Mononuclear cell (primary cell): ENCODE results near the gene ZNF800. TPM values are rescaled to one million over a fixed set of nuclear protein-coding genes. Genes with fewer than 3 reads are reported as not detected.

Experiments
- H3K27me3 ChIP-seq: 2 replicates; pipeline ENCODE4 v1.6.0; 2011; ENCODE audit warnings: low read length, control low read depth; ENCODE audit not compliant: insufficient read depth
- H3K4me1 ChIP-seq: 2 replicates; pipeline ENCODE4 v1.5.1; 2011; ENCODE audit warnings: mild to moderate bottlenecking, low read length, control low read depth; ENCODE audit not compliant: insufficient read depth
- H3K4me3 ChIP-seq: 2 replicates; pipeline ENCODE4 v1.5.1; 2011; ENCODE audit warnings: mild to moderate bottlenecking, low read length, moderate library complexity
- H3K9me3 ChIP-seq: 2 replicates; pipeline ENCODE4 v1.5.1; 2011; ENCODE audit warnings: low read depth, mild to moderate bottlenecking, control low read depth, low read length
- total RNA-seq: library from RNA; depleted of rRNA; stranded (reverse); fragments of >200 nt; gene quantifications from one replicate; pipeline ENCODE4 v1.2.3, GENCODE V29; 2012

Gene ZNF800
- total RNA-seq, 1 donor, result 91.0 TPM

- peaks cover 9% of the 10 kb centered on the region for H3K27me3 ChIP-seq
- no peak overlapping the region for H3K4me3 ChIP-seq
- peaks cover 4% of the 10 kb centered on the region for H3K9me3 ChIP-seq
- peaks cover 6% of the 10 kb centered on the region for H3K4me1 ChIP-seq
These were observed 44.8 kb downstream of the ZNF800 start for GRCh38 chr7:127347567-127348246.

GRCh38 chr7:127346575-127347256, 45.8 kb downstream of the ZNF800 start:
- Histone ChIP-seq H3K27me3 (peaks cover 9% of the 10 kb centered on the region), H3K4me3 (no peak overlapping the region), H3K9me3 (peaks cover 10% of the 10 kb centered on the region), H3K4me1 (peaks cover 6% of the 10 kb centered on the region)

- peaks cover 10% of the 10 kb centered on the region for H3K9me3 ChIP-seq
- H3K4me1 ChIP-seq, result peaks cover 3% of the 10 kb centered on the region
- H3K4me3 ChIP-seq, result no peak overlapping the region
- H3K27me3 ChIP-seq, result peaks cover 5% of the 10 kb centered on the region
These were observed 49.9 kb downstream of the ZNF800 start for GRCh38 chr7:127342596-127342995.

GRCh38 chr7:127338122-127338521, 54.4 kb downstream of the ZNF800 start:
- H3K4me1 ChIP-seq, result no peaks in the 10 kb centered on the region
- peaks cover 4% of the 10 kb centered on the region for H3K27me3 ChIP-seq
- H3K4me3 ChIP-seq, result no peak overlapping the region
- peaks cover 10% of the 10 kb centered on the region for H3K9me3 ChIP-seq

GRCh38 chr7:127337581-127337980, 54.9 kb downstream of the ZNF800 start:
- Histone ChIP-seq H3K27me3 (peaks cover 6% of the 10 kb centered on the region), H3K4me1 (no peaks in the 10 kb centered on the region), H3K9me3 (peaks cover 5% of the 10 kb centered on the region), H3K4me3 (no peak overlapping the region)

GRCh38 chr7:127336458-127336857, 56.0 kb downstream of the ZNF800 start:
- H3K4me3 ChIP-seq, result no peak overlapping the region
- no peaks in the 10 kb centered on the region for H3K9me3 ChIP-seq
- no peaks in the 10 kb centered on the region for H3K4me1 ChIP-seq
- H3K27me3 ChIP-seq, result peaks cover 17% of the 10 kb centered on the region

- Histone ChIP-seq H3K9me3 (no peaks in the 10 kb centered on the region), H3K4me3 (no peak overlapping the region), H3K27me3 (peaks cover 30% of the 10 kb centered on the region), H3K4me1 (no peaks in the 10 kb centered on the region)
These were observed 59.6 kb downstream of the ZNF800 start for GRCh38 chr7:127332880-127333279.

- no peaks in the 10 kb centered on the region for H3K4me1 ChIP-seq
- no peak overlapping the region for H3K4me3 ChIP-seq
- H3K9me3 ChIP-seq, result no peaks in the 10 kb centered on the region
- peaks cover 30% of the 10 kb centered on the region for H3K27me3 ChIP-seq
These were observed 62.4 kb downstream of the ZNF800 start for GRCh38 chr7:127330070-127330469.

GRCh38 chr7:127322832-127323493, 69.5 kb downstream of the ZNF800 start:
- H3K27me3 ChIP-seq, result no peaks in the 10 kb centered on the region
- H3K4me1 ChIP-seq, result no peaks in the 10 kb centered on the region
- no peak overlapping the region for H3K4me3 ChIP-seq
- H3K9me3 ChIP-seq, result no peaks in the 10 kb centered on the region

GRCh38 chr7:127322351-127322750, 70.2 kb downstream of the ZNF800 start:
- Histone ChIP-seq H3K4me3 (no peak overlapping the region), H3K27me3 (no peaks in the 10 kb centered on the region), H3K4me1 (no peaks in the 10 kb centered on the region), H3K9me3 (no peaks in the 10 kb centered on the region)

GRCh38 chr7:127320974-127321373, 71.5 kb downstream of the ZNF800 start:
- H3K9me3 ChIP-seq, result no peaks in the 10 kb centered on the region
- peaks cover 2% of the 10 kb centered on the region for H3K27me3 ChIP-seq
- no peaks in the 10 kb centered on the region for H3K4me1 ChIP-seq
- H3K4me3 ChIP-seq, result no peak overlapping the region

Other genes starting within 250 kb of the ZNF800 start
- not detected for gene GRM8, start 139.8 kb downstream of the ZNF800 start, total RNA-seq
- gene GCC1, start 192.9 kb upstream of the ZNF800 start, total RNA-seq, result 26.8 TPM
- gene ARF5, start 195.7 kb upstream of the ZNF800 start, total RNA-seq, result 122 TPM
- gene FSCN3, start 201.0 kb upstream of the ZNF800 start, total RNA-seq, result 1.4 TPM
- not detected for gene PAX4, start 225.4 kb upstream of the ZNF800 start, total RNA-seq